Glutamatergic neuron (in vitro differentiated cells): ENCODE measurements around the gene ASCC2. TPM values are rescaled to one million over a fixed set of nuclear protein-coding genes. Genes with fewer than 3 reads are reported as not detected.
A peak's percentile ranks its signal among the peaks of the same experiment; 100 is the strongest.
"Not testable (repeated sequence)": the region's sequence is repeated elsewhere in the genome, so short reads cannot be mapped to it uniquely, and the experiment has no call there.

Source experiments
- DNase-seq: peaks from one replicate; pipeline ENCODE4 v3.0.0; 2022
- H3K27ac Mint-ChIP-seq: one replicate; pipeline ENCODE4 v1.8.0; 2020; ENCODE audit warnings: mild to moderate bottlenecking, mixed read lengths, inconsistent platforms; ENCODE audit not compliant: unreplicated experiment
- H3K27me3 Mint-ChIP-seq: one replicate; pipeline ENCODE4 v1.8.0; 2020; ENCODE audit warnings: mild to moderate bottlenecking, moderate library complexity, mixed read lengths, inconsistent platforms; ENCODE audit not compliant: unreplicated experiment
- H3K36me3 Mint-ChIP-seq: one replicate; pipeline ENCODE4 v1.8.0; 2020; ENCODE audit warnings: mild to moderate bottlenecking, mixed read lengths, inconsistent platforms; ENCODE audit not compliant: unreplicated experiment
- H3K4me1 Mint-ChIP-seq: one replicate; pipeline ENCODE4 v1.8.0; 2020; ENCODE audit warnings: mild to moderate bottlenecking, low read depth, mixed read lengths, inconsistent platforms; ENCODE audit not compliant: unreplicated experiment
- H3K4me3 Mint-ChIP-seq: one replicate; pipeline ENCODE4 v1.8.0; 2020; ENCODE audit warnings: mild to moderate bottlenecking, mixed read lengths, inconsistent platforms; ENCODE audit not compliant: unreplicated experiment
- H3K9me3 Mint-ChIP-seq: one replicate; pipeline ENCODE4 v1.8.0; 2020; ENCODE audit warnings: mild to moderate bottlenecking, moderate library complexity, mixed read lengths, inconsistent platforms; ENCODE audit not compliant: unreplicated experiment
- total RNA-seq: library from RNA; stranded (reverse); fragmentation: NEBNext Ultra II Directional; extraction: Animal tissue kit (Norgen Biotek cat#: 25700); gene quantifications from one replicate; pipeline ENCODE4 v1.2.1, GENCODE V29; 2021; ENCODE audit not compliant: unreplicated experiment
- TF ChIP-seq, protein P1 (sequence below): fragments of 200-600 bp; sonication (generic); IDR thresholded peaks from one replicate; pipeline ENCODE4 v1.5.0; 2021; ENCODE audit not compliant: partially characterized antibody, unreplicated experiment

Gene ASCC2
- total RNA-seq, 1 donor from 2014 or later: 67.8 TPM

DNA sequence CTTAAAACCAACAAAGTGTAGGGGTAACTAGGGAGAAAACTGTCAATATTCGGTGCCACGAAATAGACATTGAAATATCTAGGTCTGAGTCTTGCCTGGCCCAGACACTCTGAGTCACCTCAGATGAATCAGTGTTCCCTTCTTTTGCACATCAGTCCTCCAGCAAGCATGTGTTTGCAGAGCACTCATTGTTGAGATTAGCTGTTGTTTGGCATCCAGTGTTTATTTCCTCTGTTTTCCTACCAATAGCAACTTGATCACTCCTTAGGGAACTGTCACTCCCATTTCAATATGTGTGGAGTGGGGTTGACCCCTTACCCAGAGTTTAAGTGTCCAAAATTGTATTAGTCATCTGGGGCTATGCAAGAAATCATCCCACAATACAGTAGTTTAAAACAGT, 4.7 kb upstream of the ASCC2 start:
- H3K4me3 Mint-ChIP-seq: no peak overlapping the region
- H3K9me3 Mint-ChIP-seq: no peaks in the 10 kb centered on the region
- H3K36me3 Mint-ChIP-seq: no peaks in the 10 kb centered on the region
- peaks cover 6% of the 10 kb centered on the region for H3K4me1 Mint-ChIP-seq
- H3K27ac Mint-ChIP-seq: no peak overlapping the region
- TF ChIP-seq, protein P1, sequence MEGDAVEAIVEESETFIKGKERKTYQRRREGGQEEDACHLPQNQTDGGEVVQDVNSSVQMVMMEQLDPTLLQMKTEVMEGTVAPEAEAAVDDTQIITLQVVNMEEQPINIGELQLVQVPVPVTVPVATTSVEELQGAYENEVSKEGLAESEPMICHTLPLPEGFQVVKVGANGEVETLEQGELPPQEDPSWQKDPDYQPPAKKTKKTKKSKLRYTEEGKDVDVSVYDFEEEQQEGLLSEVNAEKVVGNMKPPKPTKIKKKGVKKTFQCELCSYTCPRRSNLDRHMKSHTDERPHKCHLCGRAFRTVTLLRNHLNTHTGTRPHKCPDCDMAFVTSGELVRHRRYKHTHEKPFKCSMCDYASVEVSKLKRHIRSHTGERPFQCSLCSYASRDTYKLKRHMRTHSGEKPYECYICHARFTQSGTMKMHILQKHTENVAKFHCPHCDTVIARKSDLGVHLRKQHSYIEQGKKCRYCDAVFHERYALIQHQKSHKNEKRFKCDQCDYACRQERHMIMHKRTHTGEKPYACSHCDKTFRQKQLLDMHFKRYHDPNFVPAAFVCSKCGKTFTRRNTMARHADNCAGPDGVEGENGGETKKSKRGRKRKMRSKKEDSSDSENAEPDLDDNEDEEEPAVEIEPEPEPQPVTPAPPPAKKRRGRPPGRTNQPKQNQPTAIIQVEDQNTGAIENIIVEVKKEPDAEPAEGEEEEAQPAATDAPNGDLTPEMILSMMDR: no peak
- no peak for DNase-seq
- H3K27me3 Mint-ChIP-seq: peaks cover 3% of the 10 kb centered on the region

DNA sequence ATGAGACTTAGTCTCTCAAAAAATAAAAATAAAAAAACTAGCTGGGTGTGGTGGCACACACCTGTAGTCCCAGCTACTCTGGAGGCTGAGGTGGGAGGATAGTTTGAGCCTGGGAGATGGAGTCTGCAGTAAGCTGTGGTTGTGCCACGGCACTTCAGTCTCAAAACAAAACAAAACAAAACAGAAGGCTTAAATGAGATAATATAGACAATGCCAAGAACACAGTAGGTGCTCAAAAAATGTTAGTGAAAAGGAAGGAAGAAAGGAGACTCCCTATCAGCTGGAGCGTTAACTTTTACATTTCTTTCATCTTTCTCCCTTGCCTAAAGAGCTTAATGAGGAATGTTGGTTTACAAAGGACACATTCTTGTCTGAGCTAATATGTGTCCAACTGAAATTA, 4.1 kb upstream of the ASCC2 start:
- Mint-ChIP-seq H3K36me3 (no peaks in the 10 kb centered on the region), H3K4me1 (peaks cover 11% of the 10 kb centered on the region), H3K9me3 (no peaks in the 10 kb centered on the region), H3K4me3 (no peak overlapping the region), H3K27me3 (peaks cover 3% of the 10 kb centered on the region), H3K27ac (no peak overlapping the region)
- DNase-seq: no peak
- TF ChIP-seq, protein P1: no peak

DNA sequence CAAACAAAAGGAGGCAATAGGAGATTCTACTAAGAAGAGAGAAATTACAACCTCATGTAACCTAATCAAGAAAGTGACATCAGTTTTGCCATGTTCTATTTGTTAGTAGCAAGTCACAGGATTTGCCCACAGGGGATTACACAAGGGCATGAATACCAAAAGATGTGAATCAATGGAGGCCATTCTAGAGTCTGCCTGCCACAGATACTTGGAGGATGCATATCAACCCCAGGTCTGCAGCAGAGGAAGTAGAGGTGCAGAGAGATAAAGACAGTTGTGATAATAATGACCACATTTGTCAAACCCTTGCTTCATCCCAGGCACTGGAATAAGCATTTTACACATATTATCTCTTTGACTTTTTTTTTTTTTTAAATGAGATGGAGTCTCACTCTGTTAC, 2.4 kb upstream of the ASCC2 start:
- Mint-ChIP-seq H3K36me3 (no peaks in the 10 kb centered on the region), H3K27ac (no peak overlapping the region), H3K27me3 (peaks cover 3% of the 10 kb centered on the region), H3K9me3 (no peaks in the 10 kb centered on the region), H3K4me1 (peaks cover 11% of the 10 kb centered on the region), H3K4me3 (no peak overlapping the region)
- no peak for DNase-seq
- TF ChIP-seq, protein P1: no peak

DNA sequence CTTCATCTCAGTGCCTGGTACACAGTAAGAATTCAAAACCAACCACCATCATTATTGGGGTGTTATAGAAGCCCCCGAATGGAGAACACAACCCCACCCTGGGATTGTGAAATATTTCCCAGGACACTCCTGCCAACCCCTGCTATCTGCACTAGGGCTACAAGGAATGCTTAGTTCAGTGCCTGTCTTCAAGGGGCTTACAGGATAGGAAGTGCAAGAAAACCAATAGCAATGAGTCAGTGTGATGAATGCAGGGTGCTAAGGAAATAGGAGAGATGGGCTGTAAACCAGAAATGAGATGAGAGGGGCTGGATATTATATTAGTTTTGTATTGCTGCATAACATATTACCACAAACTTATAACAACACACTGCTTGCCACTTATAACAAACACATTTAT, 965 bp upstream of the ASCC2 start:
- TF ChIP-seq, protein P1: no peak
- Mint-ChIP-seq H3K4me3 (peak overlapping the region; percentile 95), H3K36me3 (no peaks in the 10 kb centered on the region), H3K9me3 (no peaks in the 10 kb centered on the region), H3K27ac (no peak overlapping the region), H3K4me1 (peaks cover 11% of the 10 kb centered on the region), H3K27me3 (peaks cover 3% of the 10 kb centered on the region)
- DNase-seq: no peak

DNA sequence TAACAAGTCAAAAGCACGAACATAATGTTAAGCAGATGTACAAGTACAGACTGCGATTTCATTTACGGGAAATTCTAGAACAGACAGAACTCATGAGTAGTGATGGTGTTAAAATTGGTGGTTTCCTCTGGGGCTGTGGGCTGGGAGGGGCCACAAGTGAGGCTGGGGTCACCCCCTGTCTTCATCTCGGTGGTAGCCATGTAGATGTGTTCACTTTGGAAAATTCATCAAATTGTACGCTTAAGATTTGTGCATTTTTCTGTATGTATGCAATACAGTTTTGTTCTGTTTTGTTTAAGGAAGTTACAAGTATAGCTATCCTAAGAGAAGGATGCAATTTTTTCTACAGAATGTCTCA, 504 bp upstream of the ASCC2 start:
- TF ChIP-seq, protein P1: no peak
- peaks cover 3% of the 10 kb centered on the region for H3K27me3 Mint-ChIP-seq
- peak overlapping the region; percentile 93 for H3K27ac Mint-ChIP-seq
- no peak for DNase-seq
- H3K4me1 Mint-ChIP-seq: peaks cover 11% of the 10 kb centered on the region
- peak overlapping the region; percentile 95 for H3K4me3 Mint-ChIP-seq
- no peaks in the 10 kb centered on the region for H3K9me3 Mint-ChIP-seq
- no peaks in the 10 kb centered on the region for H3K36me3 Mint-ChIP-seq

DNA sequence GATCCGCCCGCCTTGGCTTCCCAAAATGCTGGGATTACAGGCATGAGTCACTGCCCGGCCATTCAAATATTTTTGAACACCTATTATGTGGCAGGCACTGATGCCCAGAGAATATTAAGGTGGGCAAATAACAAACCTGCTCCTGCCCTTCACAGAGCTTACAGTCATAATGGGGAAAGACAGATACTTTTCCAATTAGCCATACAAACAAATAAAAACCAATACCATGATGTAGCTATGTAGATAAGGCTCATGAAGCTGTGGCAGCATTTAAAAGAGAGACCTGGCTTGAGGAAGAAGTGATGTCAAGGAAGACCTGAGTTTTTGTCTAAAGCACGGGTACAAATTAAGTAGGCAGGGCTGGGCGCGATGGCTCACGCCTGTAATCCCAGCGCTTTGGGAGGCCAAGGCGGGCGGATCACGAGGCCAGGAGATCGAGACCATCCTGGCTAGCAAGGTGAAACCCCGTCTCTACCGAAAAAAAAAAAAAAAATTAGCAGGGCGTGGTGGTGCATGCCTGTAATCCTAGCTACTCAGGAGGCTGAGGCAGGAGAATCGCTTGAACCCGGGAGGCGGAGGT, 1.2 kb downstream of the ASCC2 start:
- H3K27me3 Mint-ChIP-seq, H3K27ac Mint-ChIP-seq, H3K9me3 Mint-ChIP-seq, DNase-seq, H3K36me3 Mint-ChIP-seq: not testable (repeated sequence)
- H3K4me3 Mint-ChIP-seq: peak overlapping the region; percentile 95
- H3K4me1 Mint-ChIP-seq: peaks cover 11% of the 10 kb centered on the region
